ENCODE measurements around the gene P4HTM.

Gene P4HTM

GRCh38 chr3:49001155-49001554 lies 11.1 kb downstream of the P4HTM start:
- H3K4me3 ChIP-seq (ENCODE audit: low read depth, low read length): no peak overlapping the region
- DNase-seq (ENCODE audit: low read depth): no peak
- no peak for TF ChIP-seq CTCF (IDR thresholded peaks at IDR 0.05; ENCODE audit: insufficient read depth, low read depth, low read length, missing control alignments)

GRCh38 chr3:49004352-49005302 lies 14.6 kb downstream of the P4HTM start:
- H3K4me3 ChIP-seq (ENCODE audit: low read depth, low read length): no peak overlapping the region
- DNase-seq (ENCODE audit: low read depth): no peak

GRCh38 chr3:49005303-49005680 lies 15.3 kb downstream of the P4HTM start:
- TF ChIP-seq CTCF (IDR thresholded peaks at IDR 0.05; ENCODE audit: insufficient read depth, low read depth, low read length, missing control alignments): no peak
- H3K4me3 ChIP-seq (ENCODE audit: low read depth, low read length): no peak overlapping the region
- DNase-seq (ENCODE audit: low read depth): no peak

More at GRCh38 chr3:49004352-49005302, 14.6 kb downstream of the P4HTM start:
- no peak for TF ChIP-seq CTCF (IDR thresholded peaks at IDR 0.05; ENCODE audit: insufficient read depth, low read depth, low read length, missing control alignments)

GRCh38 chr3:49005998-49006397 lies 16.0 kb downstream of the P4HTM start:
- DNase-seq (ENCODE audit: low read depth): no peak
- H3K4me3 ChIP-seq (ENCODE audit: low read depth, low read length): peak overlapping the region; percentile 92
- TF ChIP-seq CTCF (IDR thresholded peaks at IDR 0.05; ENCODE audit: insufficient read depth, low read depth, low read length, missing control alignments): no peak

- H3K4me3 ChIP-seq (ENCODE audit: low read depth, low read length): peak overlapping the region; percentile 92
- DNase-seq (ENCODE audit: low read depth): no peak
- TF ChIP-seq CTCF (IDR thresholded peaks at IDR 0.05; ENCODE audit: insufficient read depth, low read depth, low read length, missing control alignments): no peak
Measured at GRCh38 chr3:49006408-49007067, 16.5 kb downstream of the P4HTM start.

- peak; percentile 99 for DNase-seq (ENCODE audit: low read depth)
- peak within 1 kb of the TSS; percentile 92 for H3K4me3 ChIP-seq (ENCODE audit: low read depth, low read length)
- peak; percentile 25 for TF ChIP-seq CTCF (IDR thresholded peaks at IDR 0.05; ENCODE audit: insufficient read depth, low read depth, low read length, missing control alignments)
Measured at GRCh38 chr3:49007068-49007770, 17.2 kb downstream of the P4HTM start, which contains the start of gene WDR6. Gene WDR6, plus strand, starts transcription at chr3:49007391. Its CDS starts 41 bp downstream, at chr3:49007432.

All from GM12865 (cell line).